ENCODE data around the gene RRP8.
A peak's percentile ranks its signal among the peaks of the same experiment; 100 is the strongest.

Gene RRP8

DNA sequence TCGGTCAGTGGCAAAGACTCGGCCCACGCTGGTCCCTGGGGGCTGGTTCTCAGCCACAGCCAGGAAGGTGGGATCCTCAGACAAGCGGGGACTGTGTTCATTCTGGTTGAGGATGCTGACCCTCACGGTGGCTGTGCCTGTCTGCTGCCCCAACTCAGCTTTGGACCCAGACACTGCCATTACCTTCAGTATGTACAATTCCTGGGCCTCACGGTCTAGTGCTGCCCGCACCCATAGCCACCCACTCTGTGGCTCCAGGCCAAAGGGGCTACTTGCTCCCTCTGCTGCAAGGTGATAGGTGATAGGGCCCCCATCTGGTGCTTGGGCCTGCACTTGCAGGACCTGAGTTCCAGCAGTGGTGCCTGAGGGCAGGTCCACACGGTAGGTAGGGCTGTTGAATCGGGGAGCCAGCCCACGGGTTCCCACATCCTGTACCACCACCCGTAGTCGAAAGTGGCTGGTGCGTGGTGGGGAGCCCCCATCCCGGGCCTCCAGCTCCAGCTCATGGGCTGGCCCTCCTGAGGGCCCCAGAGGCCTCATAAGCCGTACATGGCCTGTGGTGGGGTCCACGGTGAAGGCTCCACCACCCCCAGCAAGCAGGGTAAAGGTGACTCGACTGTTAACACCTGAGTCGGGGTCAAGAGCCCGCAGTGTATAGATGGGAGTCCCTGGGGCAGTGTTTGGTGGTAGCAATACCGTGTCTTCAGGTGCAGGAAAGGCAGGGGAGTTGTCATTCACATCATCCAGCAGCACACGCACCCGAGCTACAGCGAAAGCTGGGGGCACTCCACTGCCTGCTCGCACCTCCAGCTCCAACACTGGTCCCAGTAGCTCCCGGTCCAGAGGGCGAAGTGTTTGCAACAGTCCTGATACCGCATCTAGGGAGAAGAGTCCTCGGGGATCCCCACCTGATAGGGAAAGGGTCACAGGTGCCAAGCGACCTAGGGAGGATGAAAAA is 29.0 kb upstream of the RRP8 start:
- DNase-seq: no peak

GRCh38 chr11:6631361-6631890 is 28.0 kb upstream of the RRP8 start:
- no peak for DNase-seq

- DNase-seq: no peak
Observed at GRCh38 chr11:6630632-6631291, 27.3 kb upstream of the RRP8 start.

GRCh38 chr11:6629892-6630631 is 26.6 kb upstream of the RRP8 start:
- no peak for DNase-seq

DNA sequence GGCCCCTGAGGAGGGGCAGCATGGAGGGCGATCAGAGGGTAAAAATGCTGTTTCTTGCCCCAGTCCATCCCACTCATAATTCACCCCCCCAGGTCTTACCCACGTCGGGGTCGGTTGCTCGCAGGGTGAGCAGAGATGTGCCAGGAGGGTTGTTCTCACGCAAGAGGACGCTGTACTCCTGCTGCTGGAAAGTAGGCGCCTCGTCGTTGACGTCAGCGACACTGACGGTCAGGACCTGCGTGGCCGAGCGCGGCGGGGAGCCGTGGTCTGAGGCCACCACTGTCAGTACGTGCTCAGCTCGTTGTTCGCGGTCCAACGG is 26.1 kb upstream of the RRP8 start:
- DNase-seq: no peak

- no peak for DNase-seq
Observed at GRCh38 chr11:6628526-6628925, 25.1 kb upstream of the RRP8 start.

DNA sequence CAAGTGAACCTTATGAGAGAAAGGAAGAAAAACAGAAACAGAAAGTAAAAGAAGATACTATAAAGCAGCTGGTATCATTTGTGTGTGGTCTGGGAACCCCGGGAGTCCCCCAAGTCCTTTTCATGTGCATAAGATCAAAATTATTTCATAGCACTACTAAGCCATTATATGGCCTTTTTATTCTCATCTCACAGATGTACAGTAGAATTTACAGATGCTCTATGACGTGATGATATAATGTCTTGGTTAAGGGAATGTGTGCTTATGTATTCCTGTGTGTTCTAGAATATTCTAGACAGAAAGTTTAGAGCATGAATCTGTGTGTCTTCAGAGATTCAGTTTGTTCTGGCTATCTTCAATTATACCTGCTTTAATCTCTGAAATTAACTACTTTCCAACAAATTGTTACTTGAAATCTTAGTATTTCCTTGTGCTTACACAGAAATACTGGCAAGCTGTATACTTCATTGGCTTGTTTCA is 24.4 kb upstream of the RRP8 start:
- DNase-seq: no peak

DNA sequence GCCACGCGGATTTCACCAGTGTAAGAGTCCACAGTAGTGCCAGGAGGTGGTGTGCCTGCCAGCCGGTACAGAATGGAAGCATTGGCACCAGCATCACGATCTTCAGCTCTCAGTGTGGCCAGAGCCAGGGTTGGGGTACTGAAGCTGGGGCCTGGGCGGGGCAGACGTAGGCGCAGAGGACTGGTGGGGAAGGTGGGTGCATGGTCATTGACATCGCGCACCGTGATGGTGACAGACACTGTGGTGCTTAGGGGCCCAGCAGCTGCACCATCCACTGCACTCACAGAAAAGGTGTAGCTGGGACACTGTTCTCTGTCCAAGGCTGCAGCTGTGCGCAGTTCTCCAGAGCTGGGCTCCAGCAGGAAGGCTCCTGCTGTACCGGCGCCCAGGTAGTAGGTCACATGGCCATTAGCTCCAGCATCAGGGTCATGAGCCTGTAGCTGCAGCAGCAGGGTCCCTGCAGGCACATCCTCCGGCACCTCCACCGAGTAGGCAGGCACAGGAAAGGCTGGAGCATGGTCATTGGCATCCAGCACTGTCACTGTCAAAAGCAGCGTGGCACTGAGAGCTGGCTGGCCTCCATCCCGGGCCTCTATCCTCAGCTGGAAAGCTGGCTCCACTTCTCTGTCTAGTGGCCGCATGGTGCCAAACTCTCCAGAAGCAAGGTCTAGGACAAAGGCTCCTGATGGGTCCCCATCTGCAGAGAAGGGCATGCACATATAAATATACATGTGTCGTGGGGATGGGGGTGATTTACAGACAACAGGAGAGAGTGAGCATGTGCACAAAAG is 23.8 kb upstream of the RRP8 start:
- no peak for DNase-seq

DNA sequence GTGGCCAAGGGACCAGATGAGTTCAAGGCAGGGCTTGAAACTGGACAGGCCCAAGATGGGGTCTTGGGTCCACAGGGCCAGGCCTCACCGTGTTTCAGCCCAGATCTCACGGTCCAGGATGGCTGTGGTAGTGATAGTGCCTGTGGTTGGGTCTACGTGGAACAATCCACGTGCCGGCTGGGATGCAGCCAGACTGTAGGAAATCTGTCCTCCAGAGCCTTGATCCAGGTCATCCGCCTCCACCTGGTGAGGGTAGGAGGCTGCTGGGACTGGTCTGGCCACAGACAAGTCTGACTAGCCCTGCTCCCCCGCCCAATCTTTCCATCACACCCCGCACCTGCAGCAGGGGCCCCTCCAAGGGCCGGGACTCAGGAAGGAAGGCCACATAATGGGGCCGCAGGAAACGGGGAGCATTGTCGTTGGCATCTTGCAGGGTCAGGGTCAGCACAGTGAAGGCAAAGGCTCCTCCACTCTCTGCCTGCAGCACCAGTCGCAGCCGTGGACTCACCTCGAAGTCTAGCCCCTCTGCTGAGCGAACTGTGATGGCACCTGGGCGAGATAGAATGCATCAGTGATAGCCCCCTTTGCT is 22.5 kb upstream of the RRP8 start:
- no peak for DNase-seq

DNA sequence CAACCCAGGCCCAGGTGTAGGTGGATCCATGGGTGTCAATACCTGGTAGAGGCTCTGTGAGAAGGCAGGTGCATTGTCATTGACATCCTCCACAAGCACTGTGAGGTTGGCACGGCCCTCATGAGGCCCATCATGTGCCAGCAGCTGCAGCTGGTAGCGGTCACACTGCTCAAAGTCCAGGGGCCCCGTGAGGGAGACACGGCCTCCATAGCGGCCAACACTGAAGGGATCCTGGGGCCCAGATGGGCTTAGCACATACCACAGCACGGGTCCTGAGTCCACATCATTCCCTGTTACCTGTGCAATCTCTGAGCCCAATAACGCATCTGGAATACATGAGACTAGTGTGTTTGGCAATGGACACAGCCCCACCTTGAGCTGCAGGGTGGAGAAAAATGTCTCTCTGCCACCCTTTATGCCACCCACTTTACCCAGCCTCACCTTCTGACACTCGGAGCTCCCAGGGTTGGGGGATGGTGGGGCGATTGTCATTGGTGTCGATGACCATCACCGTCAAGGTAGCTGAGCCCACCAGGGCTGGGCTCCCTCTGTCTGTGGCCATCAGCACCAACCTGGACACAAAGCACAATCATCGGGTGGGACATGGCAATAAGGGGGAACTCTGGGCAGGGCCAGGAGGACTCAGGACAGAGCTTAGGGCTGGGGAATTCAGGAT is 21.9 kb upstream of the RRP8 start:
- DNase-seq: no peak

DNA sequence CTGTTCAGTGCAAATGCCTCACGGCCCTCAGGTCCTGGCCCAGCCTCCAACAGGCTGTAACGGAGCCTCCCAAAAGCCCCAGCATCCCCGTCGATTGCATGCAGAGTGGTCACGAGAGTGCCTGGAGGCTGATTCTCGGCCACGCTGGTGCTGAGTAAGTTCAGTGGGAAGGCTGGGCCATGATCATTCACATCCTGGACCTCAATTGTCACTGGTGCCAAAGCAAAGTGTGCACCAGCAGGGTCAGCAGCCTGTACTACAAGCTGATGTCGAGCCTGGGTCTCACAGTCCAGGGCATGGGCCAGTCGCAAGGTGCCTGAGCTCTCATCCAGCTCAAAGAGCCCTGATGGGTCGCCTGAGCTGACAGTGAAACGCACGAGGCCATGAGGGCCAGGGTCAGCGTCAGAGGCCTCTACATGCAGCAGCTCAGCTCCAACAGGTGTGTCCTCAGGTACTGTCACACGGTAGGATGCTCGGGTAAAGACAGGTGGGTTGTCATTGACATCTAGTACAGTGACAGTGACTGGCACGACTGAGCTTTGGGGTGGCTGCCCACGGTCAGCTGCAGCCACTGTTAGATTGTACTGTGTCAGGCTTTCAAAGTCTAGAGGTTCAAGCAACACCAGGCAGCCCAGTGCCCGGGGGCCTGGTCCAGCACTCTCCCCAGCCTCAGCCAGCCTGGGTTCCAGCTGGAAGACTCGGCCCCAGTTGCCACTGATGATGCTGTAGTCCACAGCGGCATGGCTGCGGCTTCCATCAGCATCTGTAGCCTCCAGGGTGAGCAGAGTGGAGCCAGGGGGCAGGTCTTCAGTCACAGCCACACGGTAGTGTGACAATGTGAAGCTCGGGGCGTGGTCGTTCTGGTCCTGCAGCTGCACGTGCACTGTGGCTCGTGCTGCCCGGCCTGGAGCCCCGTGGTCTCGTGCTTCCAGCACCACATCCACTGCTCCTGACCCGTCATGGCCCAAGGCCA is 20.3 kb upstream of the RRP8 start:
- DNase-seq: no peak

DNA sequence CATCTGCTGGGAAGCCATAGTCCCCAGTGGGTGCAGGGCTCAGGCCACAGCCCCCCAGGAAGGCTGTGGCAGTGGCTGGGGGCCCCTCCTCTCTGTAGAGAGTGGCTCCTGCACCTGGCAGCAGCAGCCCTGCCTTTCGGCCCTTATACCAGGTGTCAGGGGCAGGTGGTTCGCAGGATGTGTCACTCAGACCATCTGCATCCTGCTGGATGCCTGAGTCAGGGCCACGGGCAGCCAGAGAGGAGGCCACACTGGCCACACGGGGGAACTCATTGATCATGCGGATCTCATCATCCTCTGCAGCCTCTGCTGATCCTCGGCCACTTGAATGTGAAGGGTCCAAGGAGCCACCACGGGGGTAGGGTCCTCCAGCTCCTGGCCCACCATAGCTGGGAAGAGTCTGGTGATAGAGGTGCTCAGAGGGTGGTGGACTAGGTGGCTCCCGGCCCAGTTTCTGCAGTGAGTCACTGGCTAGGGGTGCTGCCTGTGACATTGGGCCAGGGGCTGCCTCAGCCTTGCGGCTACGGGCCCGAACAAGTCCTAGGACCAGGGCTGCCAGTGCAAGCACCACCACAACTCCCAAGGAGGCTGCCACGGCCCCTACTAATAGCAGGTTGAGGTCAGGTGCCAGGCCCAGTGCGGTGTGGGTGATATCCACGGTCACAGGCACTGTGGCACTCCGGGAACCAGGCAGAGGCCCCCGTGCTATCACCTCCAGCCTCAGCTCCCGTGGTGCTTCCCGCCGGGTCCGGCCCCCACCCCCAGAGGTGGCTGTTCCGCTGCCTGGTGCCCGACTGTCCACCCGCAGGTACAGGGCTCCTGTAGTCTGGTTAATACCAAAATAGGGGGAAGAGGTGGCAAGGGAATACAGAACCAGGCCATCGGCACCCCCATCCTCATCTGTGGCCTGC is 19.1 kb upstream of the RRP8 start:
- DNase-seq: no peak

DNA sequence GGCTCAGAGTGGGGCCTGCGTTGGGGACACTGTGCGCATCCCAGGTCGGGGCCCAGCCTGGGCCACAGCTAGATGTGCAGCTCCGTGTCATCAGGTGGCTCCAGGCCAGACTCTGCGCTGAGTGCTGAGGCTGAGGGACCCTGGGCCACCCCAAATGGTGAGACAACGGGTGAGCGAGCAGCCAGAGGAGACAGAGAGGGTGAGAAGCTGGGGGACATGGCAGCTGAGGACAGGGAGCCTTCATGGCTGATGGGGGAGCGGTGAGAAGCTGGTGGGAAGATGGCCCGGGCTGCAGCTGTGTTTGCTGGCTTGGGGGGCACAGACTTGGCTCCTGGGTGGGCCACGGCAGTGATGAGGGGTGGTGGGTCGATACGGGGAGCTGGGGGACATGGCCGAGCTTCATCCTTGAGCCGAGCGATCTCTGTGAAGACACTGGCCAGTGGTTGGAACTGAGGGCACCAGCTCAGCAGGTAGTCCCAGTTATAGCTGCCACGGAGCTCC is 18.3 kb upstream of the RRP8 start:
- no peak for DNase-seq

DNA sequence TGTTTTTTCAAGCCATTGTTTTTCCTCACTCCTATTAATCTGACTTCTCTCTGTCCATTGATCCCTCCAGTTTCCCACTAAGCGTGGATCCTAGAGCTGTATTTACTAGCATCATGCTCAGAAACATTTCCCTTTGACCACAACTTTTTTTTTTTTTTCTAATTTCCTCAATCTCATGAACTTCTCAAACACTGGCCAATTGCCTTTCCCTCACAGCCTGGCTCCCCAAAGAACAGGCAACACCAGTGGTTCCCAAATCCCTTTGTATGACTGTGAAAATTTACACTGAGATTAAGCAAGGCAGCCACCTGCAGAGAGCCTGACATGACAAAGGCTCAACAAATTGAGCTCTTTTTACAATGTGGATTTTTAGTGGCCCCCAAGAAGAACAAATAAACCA is 17.2 kb upstream of the RRP8 start:
- DNase-seq: no peak

GRCh38 chr11:6619004-6619745 is 15.8 kb upstream of the RRP8 start, which contains the start of gene TPP1:
TPP1 (minus strand) TSS chr11:6619422; CDS start chr11:6619400, 22 bp downstream.
- DNase-seq: peak; percentile 94

- DNase-seq: no peak
Observed at GRCh38 chr11:6618117-6619003, 14.9 kb upstream of the RRP8 start.

GRCh38 chr11:6617315-6617781 is 13.9 kb upstream of the RRP8 start:
- no peak for DNase-seq
